ENCODE measurements around the gene HIVEP1.

- TF ChIP-seq CTCF (IDR thresholded peaks at IDR 0.05) (no peak), POLR2A (IDR thresholded peaks at IDR 0.05) (no peak)
These were observed 12.9 kb upstream of the HIVEP1 start for GRCh38 chr6:11999246-11999645.

All from prostate gland (tissue), 2 donors.